ENCODE measurements around the gene TLDC2.
"Not testable (repeated sequence)": the region's sequence is repeated elsewhere in the genome, so short reads cannot be mapped to it uniquely, and the experiment has no call there.

Gene TLDC2

GRCh38 chr20:36875702-36876472 lies at the start of gene TLDC2:
TSS of gene TLDC2 (plus strand) at chr20:36876138. CDS start at chr20:36876175, 37 bp downstream.
- FAIRE-seq, result no peak

- no peak for FAIRE-seq
Measured at GRCh38 chr20:36826554-36827244, 49.2 kb upstream of the TLDC2 start.

DNA sequence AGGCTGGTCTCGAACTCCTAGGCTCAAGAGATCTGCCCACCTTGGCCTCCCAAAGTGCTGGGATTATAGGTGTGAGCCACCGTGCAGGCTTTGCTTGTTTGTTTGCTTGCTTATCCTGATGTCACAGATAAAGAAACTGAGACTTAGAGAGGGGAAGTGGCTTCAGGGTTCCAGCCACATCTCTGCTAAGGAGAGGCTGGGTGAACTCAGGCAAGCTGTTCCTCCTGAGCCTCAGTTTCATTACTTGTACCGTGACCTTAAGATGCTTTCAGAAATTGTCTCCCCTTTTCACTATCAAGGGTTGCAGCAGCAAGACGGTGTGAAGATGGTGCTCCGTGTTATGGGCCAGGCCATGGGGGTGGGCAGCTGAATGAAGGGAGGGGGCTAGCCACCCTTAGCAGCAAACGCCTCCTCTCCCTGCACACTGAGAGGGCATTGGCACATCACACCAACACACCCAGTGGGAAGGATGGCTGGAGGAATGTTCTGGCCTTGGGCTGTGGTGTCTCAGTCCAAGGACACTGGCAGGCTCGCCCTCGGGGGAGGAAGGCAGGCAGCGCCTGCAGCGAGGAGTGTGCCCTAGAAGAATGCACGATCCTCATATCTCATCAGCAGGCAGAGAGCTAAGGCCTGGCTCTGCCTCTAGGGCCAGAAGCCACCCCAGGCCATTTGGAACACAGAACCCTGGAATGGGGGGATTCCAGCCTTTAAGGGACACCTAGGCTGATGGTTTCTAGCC lies 48.2 kb upstream of the TLDC2 start:
- no peak for FAIRE-seq

DNA sequence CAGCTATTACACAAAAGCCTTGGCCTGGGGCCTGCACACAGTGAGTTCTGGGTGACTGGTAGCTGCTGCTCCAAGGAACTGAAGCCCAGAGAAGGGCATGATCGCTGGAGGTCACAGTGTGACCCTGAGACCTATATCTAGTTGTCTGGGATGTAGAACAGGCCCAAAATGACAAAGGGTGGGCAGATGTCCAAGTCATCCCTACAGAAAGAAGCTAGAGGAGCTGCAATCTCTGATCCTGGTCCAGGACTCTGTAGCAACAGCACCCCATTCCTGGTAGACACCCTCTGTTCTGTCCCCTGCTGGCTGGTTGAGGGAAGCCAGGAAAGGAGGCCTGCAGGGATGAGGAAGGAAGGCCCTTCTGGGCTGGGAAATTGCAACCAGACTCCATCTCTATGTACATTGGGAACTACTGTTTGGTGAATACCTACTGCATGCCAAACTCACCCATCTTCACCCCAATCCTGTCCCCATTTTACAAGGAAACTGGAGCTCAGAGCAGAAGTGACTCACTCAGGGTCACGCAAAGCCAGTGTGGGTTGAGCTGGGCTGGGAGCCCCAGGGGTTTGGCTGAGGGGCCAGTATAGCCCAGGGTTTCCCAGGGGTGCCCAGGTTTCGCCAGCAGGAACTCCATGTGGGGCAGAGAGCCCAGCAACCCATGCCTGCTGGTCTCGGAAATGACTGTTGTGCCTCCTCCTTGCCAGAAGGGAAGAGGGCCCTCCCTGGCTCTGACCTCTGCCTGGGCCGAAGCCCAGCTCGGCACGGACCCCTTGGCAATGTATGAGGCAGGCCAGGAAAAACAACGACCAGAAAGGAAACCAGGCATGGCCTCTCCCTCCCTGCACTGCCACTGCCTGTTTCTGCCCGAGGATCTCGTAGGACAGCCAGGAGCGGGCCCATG lies 44.9 kb upstream of the TLDC2 start:
- no peak for FAIRE-seq

DNA sequence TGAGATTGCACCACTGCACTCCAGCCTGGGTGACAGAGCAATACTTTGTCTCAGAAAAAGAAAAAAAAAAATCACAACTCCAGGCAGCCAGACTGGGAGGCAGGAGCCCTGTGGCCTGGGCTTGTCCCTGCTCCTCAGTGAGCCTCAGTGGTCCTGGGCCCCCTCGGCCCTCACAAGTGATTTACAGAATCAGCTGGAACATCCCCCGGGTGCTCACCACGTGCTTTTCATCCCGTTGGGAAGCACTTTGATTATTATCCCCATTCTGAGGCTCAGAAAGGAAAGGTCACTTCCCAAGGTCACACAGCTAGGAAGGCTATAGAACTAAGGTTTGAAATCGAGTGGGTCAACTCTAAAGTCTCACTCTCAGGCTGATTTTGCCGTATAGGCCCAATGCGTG lies 43.1 kb upstream of the TLDC2 start:
- FAIRE-seq, result no peak

DNA sequence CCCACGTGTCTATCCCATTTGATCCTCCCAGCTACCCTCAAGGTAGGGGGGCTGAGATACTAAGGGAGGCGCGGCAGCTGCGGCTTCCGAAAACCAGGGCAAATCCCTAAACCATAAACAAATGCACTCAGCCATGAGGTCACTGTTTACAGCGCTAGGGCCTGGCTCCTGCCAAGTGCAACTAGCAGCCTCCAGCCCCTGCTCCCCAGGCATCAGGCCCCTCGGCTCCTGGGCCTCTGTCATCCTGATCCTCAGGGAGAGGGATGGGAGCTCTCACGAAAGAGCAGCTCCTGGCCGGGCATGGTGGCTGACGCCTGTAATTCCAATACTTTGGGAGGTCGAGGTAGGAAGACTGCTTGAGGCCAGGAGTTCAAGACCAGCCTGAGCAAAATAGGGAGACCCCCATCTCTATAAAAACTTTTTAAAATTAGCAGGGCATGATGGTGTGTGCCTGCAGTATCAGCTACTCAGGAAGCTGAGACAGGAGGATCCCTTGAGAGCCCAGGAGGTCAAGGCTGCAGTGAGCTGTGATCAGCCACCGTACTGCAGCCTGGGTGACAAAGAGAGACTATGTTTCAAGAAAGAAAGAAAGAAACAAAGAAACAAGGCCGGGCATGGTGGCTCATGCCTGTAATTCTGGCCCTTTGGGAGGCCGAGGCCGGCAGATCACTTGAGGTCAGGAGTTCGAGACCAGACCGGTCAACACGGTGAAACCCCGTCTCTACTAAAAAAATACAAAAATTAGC lies 42.5 kb upstream of the TLDC2 start:
- no peak for FAIRE-seq

DNA sequence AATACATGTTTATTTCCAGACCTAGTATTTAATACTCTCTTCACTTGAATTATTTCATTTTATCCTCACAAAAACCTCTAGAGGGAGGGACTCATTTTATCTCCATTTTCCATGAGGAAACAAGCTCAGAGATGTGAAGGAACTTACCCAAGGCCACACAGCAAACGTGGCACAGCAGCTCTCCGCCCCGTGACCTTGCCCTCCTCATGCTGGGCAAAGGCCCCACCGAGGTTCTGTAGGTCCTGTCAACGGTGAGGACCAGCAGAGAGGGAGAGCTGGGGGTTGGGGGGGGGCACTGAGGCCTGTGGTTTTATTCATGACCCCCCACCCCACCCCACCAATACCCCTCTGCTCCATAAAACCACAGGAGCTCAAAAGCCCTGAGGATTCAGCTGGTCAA lies 40.9 kb upstream of the TLDC2 start:
- no peak for FAIRE-seq

DNA sequence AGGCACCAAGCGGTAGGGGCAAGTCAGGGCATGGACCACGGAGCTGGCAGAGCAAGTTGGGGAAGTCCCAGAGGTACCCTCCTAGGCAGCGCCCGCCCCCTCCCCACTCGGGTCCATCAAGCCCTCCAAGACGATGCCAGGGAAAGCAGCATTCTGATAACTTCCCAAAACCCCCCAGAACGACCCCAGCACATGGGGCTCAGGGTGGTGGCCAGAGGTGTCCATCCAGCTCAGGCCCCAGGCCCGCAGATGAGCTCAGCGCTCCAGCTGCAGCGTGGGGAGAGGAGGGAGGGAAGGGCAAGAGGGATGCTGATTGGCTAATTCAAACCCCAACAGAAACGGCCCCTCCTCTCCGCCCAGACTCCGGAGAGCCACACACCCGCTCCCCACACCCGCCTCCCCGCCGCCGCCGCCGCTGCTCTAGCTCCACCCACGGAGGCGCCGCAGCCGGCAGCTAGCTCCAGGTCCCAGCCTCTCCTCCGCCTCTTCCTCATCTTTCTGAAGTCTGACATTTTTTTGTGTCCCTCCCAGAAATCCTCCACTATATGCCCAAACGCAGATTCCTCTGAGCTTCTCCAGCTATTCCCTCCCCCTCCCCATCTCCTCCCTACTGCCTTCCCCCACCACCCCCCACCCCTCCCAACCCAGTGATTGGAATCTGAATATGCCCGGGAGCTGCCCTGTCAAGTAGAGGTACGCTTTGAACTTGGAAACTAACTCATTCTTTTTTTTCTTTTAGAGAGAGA lies 40.3 kb upstream of the TLDC2 start:
- FAIRE-seq, result no peak

DNA sequence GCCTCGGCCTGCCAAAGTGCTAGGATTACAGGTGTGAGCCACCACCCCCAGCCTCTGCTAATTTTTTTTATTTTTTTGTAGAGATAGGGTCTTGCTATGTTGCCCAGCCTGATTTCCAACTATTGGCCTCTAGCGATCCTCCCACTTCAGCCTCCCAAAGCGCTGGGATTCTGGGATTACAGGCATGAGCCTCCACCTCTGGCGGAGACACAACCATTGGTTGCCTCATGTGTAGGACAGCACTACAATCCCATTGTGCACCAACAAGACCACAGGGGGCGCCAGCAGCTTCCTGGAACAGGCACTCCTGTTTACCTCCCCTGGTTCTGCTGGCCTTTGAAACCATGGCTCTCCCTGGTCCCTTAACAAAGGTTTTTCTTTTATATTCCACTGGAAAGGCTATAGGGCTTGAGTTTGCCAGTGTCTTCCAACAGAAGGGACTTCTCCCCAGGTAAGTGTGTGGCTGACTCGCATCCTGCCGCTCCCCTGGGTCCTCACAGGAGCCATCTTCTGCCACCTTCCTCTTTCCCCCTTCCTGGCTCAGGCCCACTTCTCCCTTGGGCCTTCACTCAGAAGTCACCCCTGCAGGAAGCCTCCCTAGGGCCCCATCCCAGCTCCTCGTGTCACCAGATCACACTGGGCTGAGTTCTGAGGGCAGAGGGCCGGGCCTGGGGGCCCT lies 39.2 kb upstream of the TLDC2 start:
- no peak for FAIRE-seq

- FAIRE-seq, result not testable (repeated sequence)
Measured at GRCh38 chr20:36838376-36838775, 37.6 kb upstream of the TLDC2 start.

DNA sequence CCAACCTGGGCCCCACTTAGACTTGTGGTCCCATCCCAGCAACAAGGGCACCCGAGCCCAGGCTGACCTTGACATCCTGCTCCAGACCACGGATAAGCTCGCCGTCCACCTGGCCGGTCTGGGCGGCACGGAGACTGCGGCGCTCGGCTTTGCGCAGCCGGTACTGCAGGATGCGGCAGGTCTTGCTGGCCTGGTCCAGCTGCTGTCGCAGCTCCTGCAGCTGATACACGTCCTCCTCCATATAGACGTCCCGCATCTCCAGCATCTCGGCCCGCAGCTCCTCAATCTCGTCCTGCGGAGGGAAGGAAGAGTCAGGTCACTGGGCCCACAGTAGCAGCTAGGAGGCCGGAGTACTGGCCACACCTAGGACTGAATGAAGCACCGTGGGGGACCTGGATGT lies 36.8 kb upstream of the TLDC2 start:
- FAIRE-seq, result no peak

- FAIRE-seq, result not testable (repeated sequence)
Measured at GRCh38 chr20:36841030-36841429, 34.9 kb upstream of the TLDC2 start.

- no peak for FAIRE-seq
Measured at GRCh38 chr20:36845288-36845971, 30.5 kb upstream of the TLDC2 start.

GRCh38 chr20:36847009-36847709 lies 28.8 kb upstream of the TLDC2 start:
- FAIRE-seq, result no peak

DNA sequence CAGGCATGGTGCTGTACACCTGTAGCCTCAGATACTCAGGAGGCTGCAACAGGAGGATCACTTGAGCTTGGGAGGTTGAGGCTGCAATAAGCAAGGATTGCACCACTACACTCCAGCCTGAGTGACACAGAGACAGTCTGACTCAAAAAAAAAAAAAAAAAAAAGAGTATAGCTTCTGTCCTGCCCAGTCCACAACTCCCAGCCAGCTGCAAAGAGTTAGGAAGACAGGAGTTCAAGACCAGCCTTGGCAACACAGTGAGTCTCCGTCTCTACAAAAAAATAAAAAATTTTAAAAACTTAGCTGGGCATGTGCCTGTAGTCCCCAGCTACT lies 28.3 kb upstream of the TLDC2 start:
- FAIRE-seq, result no peak

GRCh38 chr20:36848078-36848660 lies 27.8 kb upstream of the TLDC2 start:
- FAIRE-seq, result no peak

GRCh38 chr20:36848677-36849076 lies 27.3 kb upstream of the TLDC2 start:
- FAIRE-seq, result no peak

GRCh38 chr20:36849333-36850065 lies 26.4 kb upstream of the TLDC2 start:
- FAIRE-seq, result no peak

All from islet of Langerhans (tissue), 1 donor.